H9 (cell line): ENCODE results near the gene DHCR24. TPM values are rescaled to one million over a fixed set of nuclear protein-coding genes. Genes with fewer than 3 reads are reported as not detected.

Experiments
- DNase-seq: peaks from one replicate; pipeline ENCODE4 v3.0.0-alpha.2; 2017
- H2AFZ ChIP-seq: one replicate; pipeline ENCODE4 v1.6.1; 2013; ENCODE audit warnings: mild to moderate bottlenecking, low read length, control low read depth, moderate library complexity
- H2AK5ac ChIP-seq: 2 replicates; pipeline ENCODE4 v1.6.1; 2013; ENCODE audit warnings: low read length, control low read depth, mixed read lengths; ENCODE audit not compliant: insufficient read length
- H2BK120ac ChIP-seq: one replicate; pipeline ENCODE4 v1.6.1; 2013; ENCODE audit warnings: low read depth, mild to moderate bottlenecking, low read length, control low read depth, inconsistent platforms; ENCODE audit not compliant: poor library complexity, severe bottlenecking
- H2BK12ac ChIP-seq: 2 replicates; pipeline ENCODE4 v1.6.1; 2013; ENCODE audit warnings: low read length, control low read depth, mixed read lengths, low read depth; ENCODE audit not compliant: insufficient read length
- H2BK15ac ChIP-seq: 2 replicates; pipeline ENCODE4 v1.6.1; 2013; ENCODE audit warnings: low read depth, low read length, control low read depth
- H2BK20ac ChIP-seq: one replicate; pipeline ENCODE4 v1.6.1; 2013; ENCODE audit warnings: low read depth, mild to moderate bottlenecking, low read length, control low read depth, inconsistent platforms; ENCODE audit not compliant: poor library complexity, severe bottlenecking
- H2BK5ac ChIP-seq: 2 replicates; pipeline ENCODE4 v1.6.1; 2013; ENCODE audit warnings: low read length, control low read depth, mixed read lengths; ENCODE audit not compliant: insufficient read length
- H3K14ac ChIP-seq: 2 replicates; pipeline ENCODE4 v1.6.1; 2013; ENCODE audit warnings: low read length, control low read depth; ENCODE audit not compliant: insufficient read depth
- H3K18ac ChIP-seq: 2 replicates; pipeline ENCODE4 v1.6.1; 2013; ENCODE audit warnings: low read depth, mild to moderate bottlenecking, mixed read lengths, low read length, control low read depth; ENCODE audit not compliant: insufficient read length
- H3K23ac ChIP-seq: 2 replicates; pipeline ENCODE4 v1.6.1; 2013; ENCODE audit warnings: low read length, control low read depth, mixed read lengths, low read depth; ENCODE audit not compliant: insufficient read length
- H3K23me2 ChIP-seq: 2 replicates; pipeline ENCODE4 v1.6.1; 2013; ENCODE audit warnings: low read depth, mild to moderate bottlenecking, mixed read lengths, low read length, control low read depth; ENCODE audit not compliant: insufficient read length, poor library complexity, severe bottlenecking
- H3K27ac ChIP-seq: 2 replicates; pipeline ENCODE4 v1.5.1; 2013; ENCODE audit warnings: low read length, control low read depth, mixed read lengths, low read depth; ENCODE audit not compliant: insufficient read length
- H3K27me3 ChIP-seq: 2 replicates; pipeline ENCODE4 v1.6.1; 2013; ENCODE audit warnings: low read length, control low read depth, inconsistent platforms; ENCODE audit not compliant: insufficient read depth
- H3K4ac ChIP-seq: 2 replicates; pipeline ENCODE4 v1.6.1; 2013; ENCODE audit warnings: low read depth, mild to moderate bottlenecking, control low read depth, inconsistent platforms, low read length, moderate library complexity
- H3K4me1 ChIP-seq: 2 replicates; pipeline ENCODE4 v1.6.1; 2013; ENCODE audit warnings: low read length, control low read depth, inconsistent platforms; ENCODE audit not compliant: insufficient read depth
- H3K4me2 ChIP-seq: 2 replicates; pipeline ENCODE4 v1.6.1; 2013; ENCODE audit warnings: low read length, control low read depth, mixed read lengths; ENCODE audit not compliant: insufficient read length, insufficient read depth
- H3K56ac ChIP-seq: 2 replicates; pipeline ENCODE4 v1.6.1; 2013; ENCODE audit warnings: low read depth, mild to moderate bottlenecking, mixed read lengths, low read length, control low read depth; ENCODE audit not compliant: insufficient read length
- H3K79me1 ChIP-seq: 2 replicates; pipeline ENCODE4 v1.6.1; 2013; ENCODE audit warnings: low read depth, mild to moderate bottlenecking, moderate library complexity, low read length, control low read depth, inconsistent platforms; ENCODE audit not compliant: insufficient read depth, poor library complexity, severe bottlenecking
- H3K79me2 ChIP-seq: 2 replicates; pipeline ENCODE4 v1.6.1; 2013; ENCODE audit warnings: low read length, control low read depth, inconsistent platforms; ENCODE audit not compliant: insufficient read depth
- H3K9ac ChIP-seq: 2 replicates; pipeline ENCODE4 v1.6.1; 2013; ENCODE audit warnings: low read length, control low read depth, mixed read lengths; ENCODE audit not compliant: insufficient read length; ENCODE audit errors: extremely low read depth
- H3K9me3 ChIP-seq: one replicate; pipeline ENCODE4 v1.6.1; 2013; ENCODE audit warnings: low read depth, low read length, inconsistent platforms; ENCODE audit not compliant: control insufficient read depth
- H3T11ph ChIP-seq: one replicate; pipeline ENCODE4 v1.6.1; 2013; ENCODE audit warnings: mild to moderate bottlenecking, low read length, control low read depth, inconsistent platforms
- H4K20me1 ChIP-seq: one replicate; pipeline ENCODE4 v1.6.1; 2013; ENCODE audit not compliant: control insufficient read depth, insufficient read length, insufficient read depth
- H4K5ac ChIP-seq: 2 replicates; pipeline ENCODE4 v1.6.1; 2013; ENCODE audit warnings: low read depth, mild to moderate bottlenecking, mixed read lengths, low read length, control low read depth; ENCODE audit not compliant: insufficient read length
- H4K8ac ChIP-seq: replicated peaks from 2 replicates; pipeline ENCODE4 v1.6.1; 2013; ENCODE audit warnings: low read length, control low read depth, mixed read lengths, low read depth; ENCODE audit not compliant: insufficient read length
- H4K91ac ChIP-seq: 2 replicates; pipeline ENCODE4 v1.6.1; 2013; ENCODE audit warnings: low read depth, mild to moderate bottlenecking, moderate library complexity, mixed read lengths, low read length, control low read depth; ENCODE audit not compliant: insufficient read length
- H3K27ac Mint-ChIP-seq, 3 experiments: 2 replicates in 2 of 3; 3 replicates in 1 of 3; pipeline ENCODE4 v1.8.0; 2020 to 2021; ENCODE audit warnings: mixed read lengths in 3 of 3, mild to moderate bottlenecking in 1 of 3, moderate library complexity in 1 of 3
- H3K27me3 Mint-ChIP-seq: 2 replicates; pipeline ENCODE4 v1.8.0; 2021; ENCODE audit warnings: low read depth, mild to moderate bottlenecking, moderate library complexity, mixed read lengths
- H3K36me3 Mint-ChIP-seq, 3 experiments: 2 replicates in 2 of 3; 3 replicates in 1 of 3; pipeline ENCODE4 v1.8.0; 2020 to 2021; ENCODE audit warnings: low read depth in 3 of 3, mixed read lengths in 3 of 3; ENCODE audit not compliant: insufficient read depth in 1 of 3
- H3K4me1 Mint-ChIP-seq, 2 experiments: 2 replicates each; pipeline ENCODE4 v1.8.0; 2020; ENCODE audit warnings: mixed read lengths in 2 of 2
- H3K4me3 Mint-ChIP-seq, 2 experiments: 2 replicates in 1 of 2; 3 replicates in 1 of 2; pipeline ENCODE4 v1.8.0; 2020 to 2021; ENCODE audit warnings: mild to moderate bottlenecking in 2 of 2, mixed read lengths in 2 of 2, moderate library complexity in 1 of 2
- H3K9me3 Mint-ChIP-seq, 2 experiments: 2 replicates in 1 of 2; 3 replicates in 1 of 2; pipeline ENCODE4 v1.8.0; 2020; ENCODE audit warnings: mild to moderate bottlenecking in 2 of 2, mixed read lengths in 2 of 2, moderate library complexity in 1 of 2
- CTCF ChIP-seq: fragments of 200-600 bp; sonication (generic); conservative IDR thresholded peaks from 3 replicates; pipeline ENCODE4 v1.8.0; 2021; ENCODE audit warnings: antibody characterized with exemption, mild to moderate bottlenecking
- WGBS: extraction: QIAGEN DNeasy Blood & Tissue Kit; methylation state at CpG from one replicate; pipeline ENCODE4 v1.1.7; 2013; ENCODE audit warnings: missing lambda C conversion rate, low lambda C conversion rate, mixed read lengths; ENCODE audit not compliant: insufficient read length; ENCODE audit errors: extremely low coverage; 5-methylcytosine and 5-hydroxymethylcytosine counted together
- total RNA-seq: library from RNA; stranded (reverse); gene quantifications from 2 replicates; pipeline ENCODE4 v1.2.1, GENCODE V29; 2021

DHCR24 gene
- total RNA-seq, 1 experiment from 2014 or later: 318 TPM

- Mint-ChIP-seq H3K27me3 (no peaks in the 10 kb centered on the region), H3K4me1 (no peaks in the 10 kb centered on the region), H3K9me3 (no peaks in the 10 kb centered on the region), H3K4me3 (no peak overlapping the region), H3K36me3 (peaks cover 76 to 96% (median 90%) of the 10 kb centered on the region in 3 experiments), H3K27ac (no peak overlapping the region; a peak in 1 of 7 replicates)
- no peak overlapping the region for H4K5ac ChIP-seq
- H4K91ac ChIP-seq: no peak overlapping the region
- H2BK20ac ChIP-seq: no peak overlapping the region
- H3K9ac ChIP-seq: no peak overlapping the region
- H2AK5ac ChIP-seq: no peak overlapping the region
- H2BK15ac ChIP-seq: no peak overlapping the region
- H4K20me1 ChIP-seq: peaks cover 2% of the 10 kb centered on the region
- H3K79me2 ChIP-seq: no peaks in the 10 kb centered on the region; the same call in 1 of the 2 replicates
- H3K27me3 ChIP-seq: no peaks in the 10 kb centered on the region
- no peak overlapping the region for H4K8ac ChIP-seq
- DNase-seq: no peak
- no CpG with 5 or more reads among the region's 9 CpGs for WGBS
- no peaks in the 10 kb centered on the region for H3K4me1 ChIP-seq
- H3K56ac ChIP-seq: no peak overlapping the region
- H3K4ac ChIP-seq: no peak overlapping the region
- H3K79me1 ChIP-seq: no peaks in the 10 kb centered on the region
- no peaks in the 10 kb centered on the region for H3K9me3 ChIP-seq
- no peaks in the 10 kb centered on the region for H3K23me2 ChIP-seq
- H2BK5ac ChIP-seq: no peak overlapping the region
- H2AFZ ChIP-seq: no peak overlapping the region
- H3K23ac ChIP-seq: no peak overlapping the region
- H3T11ph ChIP-seq: no peak overlapping the region
- no peak overlapping the region for H2BK120ac ChIP-seq
- no peak overlapping the region for H3K4me2 ChIP-seq
- H3K18ac ChIP-seq: no peak overlapping the region
- no peak for TF ChIP-seq CTCF
- H3K14ac ChIP-seq: no peak overlapping the region
- no peak overlapping the region for H3K27ac ChIP-seq
- H2BK12ac ChIP-seq: no peak overlapping the region
These were observed 33.8 kb downstream of the DHCR24 start for GRCh38 chr1:54853096-54853792.
